Activated gamma-delta T cell treated with anti-CD3 and anti-CD28 coated beads, Interleukin-2, amount 50 U/mL, for 16 hours (primary cell): ENCODE data around the gene RPL4.
"Not testable (repeated sequence)": the region's sequence is repeated elsewhere in the genome, so short reads cannot be mapped to it uniquely, and the experiment has no call there.

Source experiments
- DNase-seq: peaks from one replicate; pipeline ENCODE4 v3.0.0-alpha.2; 2020; ENCODE audit warnings: low read depth

Gene RPL4

GRCh38 chr15:66504563-66505429 is at the start of gene RPL4, which contains the start of gene ZWILCH:
RPL4 (minus strand) TSS chr15:66504855; CDS start chr15:66504790, 65 bp downstream.
ZWILCH (plus strand) TSS chr15:66505326; CDS start chr15:66505339, 13 bp downstream.
- DNase-seq: peak; percentile 71

GRCh38 chr15:66545255-66545654 is 40.6 kb upstream of the RPL4 start:
- DNase-seq: no peak

- no peak for DNase-seq
Observed at GRCh38 chr15:66542896-66543295, 38.2 kb upstream of the RPL4 start.

GRCh38 chr15:66535056-66535455 is 30.4 kb upstream of the RPL4 start:
- no peak for DNase-seq

GRCh38 chr15:66524838-66525237 is 20.2 kb upstream of the RPL4 start:
- DNase-seq: no peak

GRCh38 chr15:66523926-66524325 is 19.3 kb upstream of the RPL4 start:
- DNase-seq: no peak

- no peak for DNase-seq
Observed at GRCh38 chr15:66515901-66516322, 11.3 kb upstream of the RPL4 start.

- no peak for DNase-seq
Observed at GRCh38 chr15:66514586-66514985, 9.9 kb upstream of the RPL4 start.

GRCh38 chr15:66508293-66508883 is 3.7 kb upstream of the RPL4 start:
- DNase-seq: no peak

GRCh38 chr15:66505818-66506217 is 1.2 kb upstream of the RPL4 start:
- no peak for DNase-seq

GRCh38 chr15:66505430-66505811 is 766 bp upstream of the RPL4 start:
- DNase-seq: no peak

- DNase-seq: no peak
Observed at GRCh38 chr15:66503780-66504562, 684 bp downstream of the RPL4 start.

GRCh38 chr15:66503041-66503648 is 1.5 kb downstream of the RPL4 start:
- not testable (repeated sequence) for DNase-seq

- no peak for DNase-seq
Observed at GRCh38 chr15:66502491-66502890, 2.2 kb downstream of the RPL4 start.

GRCh38 chr15:66500346-66500745 is 4.3 kb downstream of the RPL4 start:
- not testable (repeated sequence) for DNase-seq

GRCh38 chr15:66498501-66499386 is 5.9 kb downstream of the RPL4 start:
- DNase-seq: no peak

GRCh38 chr15:66497502-66498455 is 6.9 kb downstream of the RPL4 start, which contains the start of gene SNAPC5:
SNAPC5 (minus strand) TSS chr15:66497762; CDS start chr15:66497731, 31 bp downstream.
- DNase-seq: peak; percentile 99

GRCh38 chr15:66496951-66497501 is 7.6 kb downstream of the RPL4 start:
- DNase-seq: no peak

GRCh38 chr15:66494262-66494661 is 10.4 kb downstream of the RPL4 start:
- DNase-seq: no peak
